Endothelial cell of umbilical vein (primary cell): ENCODE measurements around the gene LYRM4. TPM values are rescaled to one million over a fixed set of nuclear protein-coding genes. Genes with fewer than 3 reads are reported as not detected.

Experiments used
- BruUV-seq: library from RNA; stranded (reverse); fragments of 400-500 nt; replicated peaks from 2 replicates; lab custom pipeline; 2021; lab: Mats Ljungman, UMichigan
- CTCF ChIA-PET: fragments of 300-600, 350-600 bp; sonication (Branson Sonifier 250); formaldehyde crosslinking; loops from one replicate; lab custom pipeline; 2021; ENCODE audit warnings: antibody characterized with exemption, inconsistent platforms; lab: Charles Lee
- POLR2A ChIA-PET: fragments of 300-600, 350-600 bp; sonication (Branson Sonifier 250); formaldehyde crosslinking; loops from one replicate; lab custom pipeline; 2021; ENCODE audit warnings: antibody characterized with exemption, inconsistent platforms; lab: Charles Lee
- DNase-seq: peaks from one replicate; pipeline ENCODE4 v3.0.0-alpha.2; 2011; ENCODE audit warnings: low read depth, low spot score
- FAIRE-seq: peaks from 2 replicates; lab custom pipeline; 2011; peaks lifted over from hg19 to GRCh38; lab: Jason Lieb, UNC
- H2AFZ ChIP-seq: 2 replicates; pipeline ENCODE4 v1.6.0; 2012; ENCODE audit warnings: low read depth, low read length, control low read depth, inconsistent platforms
- H3K27ac ChIP-seq: 2 replicates; pipeline ENCODE4 v1.5.1; 2011; ENCODE audit warnings: low read depth, mild to moderate bottlenecking, control low read depth, low read length, moderate library complexity; ENCODE audit not compliant: insufficient read depth
- H3K27me3 ChIP-seq, 2 experiments: 2 replicates each; pipeline versions ENCODE4 v1.6.0 to v1.6.1; 2011; ENCODE audit warnings: low read length in 2 of 2, mixed read lengths in 1 of 2; ENCODE audit not compliant: control insufficient read depth in 2 of 2, insufficient read depth in 2 of 2
- H3K36me3 ChIP-seq, 2 experiments: 2 replicates in 1 of 2; 3 replicates in 1 of 2; pipeline ENCODE4 v1.5.1; 2011; ENCODE audit warnings: low read length in 2 of 2, mild to moderate bottlenecking in 1 of 2, moderate library complexity in 1 of 2; ENCODE audit not compliant: control insufficient read depth in 2 of 2, insufficient read depth in 2 of 2; ENCODE audit errors: extremely low read depth in 1 of 2
- H3K4me1 ChIP-seq: 3 replicates; pipeline ENCODE4 v1.5.1; 2011; ENCODE audit warnings: mild to moderate bottlenecking, low read length; ENCODE audit not compliant: control insufficient read depth, insufficient read depth; ENCODE audit errors: extremely low read depth
- H3K4me2 ChIP-seq: 2 replicates; pipeline ENCODE4 v1.6.1; 2011; ENCODE audit warnings: low read length, control low read depth, mixed read lengths; ENCODE audit not compliant: insufficient read depth
- H3K4me3 ChIP-seq, 3 experiments: fragments of 200-600 bp in 1 of 3; sonication (generic), shearing (Covaris generic) in 1 of 3; replicated peaks in 1 of 3; 2 replicates each; pipeline ENCODE4 v1.5.1; 2011 to 2016; ENCODE audit warnings: control low read depth in 3 of 3, low read length in 3 of 3, mild to moderate bottlenecking in 2 of 3, inconsistent platforms in 1 of 3, low read depth in 1 of 3, moderate library complexity in 1 of 3; ENCODE audit not compliant: insufficient read depth in 1 of 3
- H3K79me2 ChIP-seq: 2 replicates; pipeline ENCODE4 v1.6.0; 2012; ENCODE audit warnings: low read length, inconsistent platforms; ENCODE audit not compliant: control insufficient read depth, insufficient read depth
- H3K9ac ChIP-seq: replicated peaks from 2 replicates; pipeline ENCODE3; 2011; ENCODE audit warnings: low read length, control low read depth; ENCODE audit not compliant: insufficient read depth; ENCODE audit errors: extremely low read depth
- H3K9me1 ChIP-seq: replicated peaks from 3 replicates; pipeline ENCODE4 v1.6.0; 2011; ENCODE audit warnings: mild to moderate bottlenecking, low read length; ENCODE audit not compliant: control insufficient read depth, insufficient read depth; ENCODE audit errors: extremely low read depth
- H3K9me3 ChIP-seq: replicated peaks from 2 replicates; pipeline ENCODE4 v1.5.1; 2012; ENCODE audit warnings: low read length, inconsistent platforms; ENCODE audit not compliant: control insufficient read depth, insufficient read depth
- H4K20me1 ChIP-seq: replicated peaks from 2 replicates; pipeline ENCODE3; 2011; ENCODE audit warnings: mild to moderate bottlenecking, low read length; ENCODE audit not compliant: control insufficient read depth, insufficient read depth; ENCODE audit errors: extremely low read depth
- CTCF ChIP-seq, 2 donors: IDR thresholded peaks; 1 replicate in 1 of 2; 2 replicates in 1 of 2; pipeline ENCODE4 v1.5.1; 2011; ENCODE audit warnings: low read length in 2 of 2, mild to moderate bottlenecking in 2 of 2, moderate library complexity in 2 of 2, control low read depth in 1 of 2, inconsistent platforms in 1 of 2, low read depth in 1 of 2; ENCODE audit not compliant: insufficient read depth in 1 of 2; ENCODE audit errors: extremely low read depth in 1 of 2
- EZH2 ChIP-seq: IDR thresholded peaks from 2 replicates; pipeline ENCODE4 v1.6.1; 2012; ENCODE audit warnings: borderline replicate concordance, low read depth, mild to moderate bottlenecking, moderate library complexity, low read length, inconsistent platforms; ENCODE audit not compliant: severe bottlenecking
- FOS ChIP-seq: IDR thresholded peaks from 2 replicates; pipeline ENCODE4 v1.6.1; 2011; ENCODE audit warnings: mild to moderate bottlenecking, low read length, moderate library complexity, borderline replicate concordance; ENCODE audit not compliant: insufficient read depth
- GATA2 ChIP-seq: IDR thresholded peaks from 2 replicates; pipeline ENCODE4 v1.7.0; 2011; ENCODE audit warnings: low read depth, mild to moderate bottlenecking, moderate library complexity, mixed read lengths, low read length; ENCODE audit not compliant: insufficient read length, insufficient read depth
- JUN ChIP-seq: IDR thresholded peaks from 2 replicates; pipeline ENCODE4 v1.6.1; 2011; ENCODE audit warnings: borderline replicate concordance, low read depth; ENCODE audit not compliant: insufficient read length, insufficient read depth
- MAX ChIP-seq: IDR thresholded peaks from 2 replicates; pipeline ENCODE4 v1.6.1; 2011; ENCODE audit not compliant: insufficient read depth, insufficient read length
- MYC ChIP-seq: IDR thresholded peaks from one replicate; pipeline ENCODE4 v1.6.1; 2011; ENCODE audit warnings: mild to moderate bottlenecking, low read depth, low read length
- POLR2A ChIP-seq: IDR thresholded peaks from 2 replicates; pipeline ENCODE4 v1.6.1; 2012; ENCODE audit warnings: low read depth, mild to moderate bottlenecking, control low read depth, low read length
- POLR2AphosphoS5 ChIP-seq: IDR thresholded peaks from 2 replicates; pipeline ENCODE4 v1.6.1; 2012; ENCODE audit warnings: low read depth, mild to moderate bottlenecking, control low read depth, low read length, moderate library complexity; ENCODE audit not compliant: insufficient read depth
- dilution Hi-C: fragments of 300-500 bp; cut with MboI; formaldehyde crosslinking; loops from one replicate; pipeline ENCODE4 v1.15.0; 2019; ENCODE audit warnings: low sequenced_read_pairs; ENCODE audit not compliant: extremely low pct_ligation_motif_present
- intact Hi-C: fragments of 100-400 bp; cut with micrococcal nuclease; formaldehyde crosslinking; loops from one replicate; pipeline ENCODE4 v1.10.0; 2022
- polyA plus RNA-seq, 4 experiments: library from polyadenylated mRNA; depleted of rRNA in 3 of 4; stranded (reverse) in 3 of 4; unstranded in 1 of 4; fragments of >200 nt; gene quantifications; 2 replicates each; pipeline versions ENCODE4 v1.2.1 to v1.2.3, GENCODE V29; 2011 to 2012; ENCODE audit warnings: missing spikeins in 1 of 4
- total RNA-seq: library from RNA; stranded (reverse); gene quantifications from 2 replicates; pipeline ENCODE4 v1.2.3, GENCODE V29; 2021

LYRM4 gene
- total and polyA plus RNA-seq, 2 donors (not counting 3 experiments of a cell fraction or from before 2014, with no cell fraction given), result 39.5 to 44.0 TPM

DNA sequence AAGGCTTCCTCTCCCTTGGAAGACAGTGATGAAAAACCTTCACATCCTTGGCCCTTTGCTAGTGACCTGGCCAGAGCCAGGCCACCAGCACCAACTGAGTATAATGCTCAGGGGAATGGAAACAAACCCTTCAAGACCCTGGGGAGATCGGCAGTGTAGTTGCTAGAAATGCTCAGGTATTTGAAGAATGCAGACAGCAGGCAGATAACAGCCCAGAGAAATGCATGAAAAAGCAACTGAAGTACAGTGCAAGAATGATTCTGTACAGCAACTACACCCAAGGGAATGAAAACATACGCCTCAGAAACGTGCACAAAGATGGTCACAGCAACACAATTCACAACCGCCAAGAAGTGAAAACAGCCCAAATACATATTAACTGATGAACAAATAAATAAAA lies 134.5 kb downstream of the LYRM4 start:
- dilution Hi-C loops (no loop called here), intact Hi-C loops (no loop called here)
- H3K9ac ChIP-seq, result no peak overlapping the region
- H3K27ac ChIP-seq, result no peak overlapping the region
- FAIRE-seq (no peak), DNase-seq (no peak)
- no peaks in the 10 kb centered on the region for H3K27me3 ChIP-seq
- no peaks in the 10 kb centered on the region for H3K79me2 ChIP-seq
- H3K4me1 ChIP-seq, result no peaks in the 10 kb centered on the region
- POLR2A ChIA-PET, result no interaction called here
- H3K9me3 ChIP-seq, result no peaks in the 10 kb centered on the region
- H3K4me3 ChIP-seq, result no peak overlapping the region
- H4K20me1 ChIP-seq, result no peaks in the 10 kb centered on the region
- TF ChIP-seq POLR2AphosphoS5 (no peak), GATA2 (no peak), MYC (no peak), EZH2 (no peak), FOS (no peak), JUN (no peak), MAX (no peak), CTCF (IDR thresholded peaks at IDR 0.05; ENCODE audit: extremely low read depth in 1 of 2, insufficient read depth in 1 of 2, low read depth in 1 of 2, low read length in 2 of 2) (no peak), POLR2A (no peak)
- no peaks in the 10 kb centered on the region for H3K9me1 ChIP-seq
- H2AFZ ChIP-seq, result no peak overlapping the region
- no TSS peak for BruUV-seq
- CTCF ChIA-PET, result interaction anchor here (1.0 kb wide), 1 partner anchor 17 kb away, joined by 4 read pairs; no protein-coding TSS in a partner anchor
- no peak overlapping the region for H3K4me2 ChIP-seq
- no peaks in the 10 kb centered on the region for H3K36me3 ChIP-seq
